Left ventricle myocardium inferior (tissue), 1 donor: ENCODE data around the gene PDRG1. TPM values are rescaled to one million over a fixed set of nuclear protein-coding genes. Genes with fewer than 3 reads are reported as not detected.

Experiments used
- DNase-seq: peaks from one replicate; pipeline ENCODE4 v3.0.0-alpha.2; 2020
- H3K27ac ChIP-seq: fragments of 200-600 bp; replicated peaks from 2 replicates; pipeline ENCODE4 v1.8.0; 2021
- H3K27me3 ChIP-seq: fragments of 200-600 bp; 2 replicates; pipeline ENCODE4 v1.8.0; 2021; ENCODE audit warnings: low read depth
- H3K36me3 ChIP-seq: fragments of 200-600 bp; 2 replicates; pipeline ENCODE4 v1.8.0; 2021
- H3K4me1 ChIP-seq: fragments of 200-600 bp; 2 replicates; pipeline ENCODE4 v1.8.0; 2021
- H3K4me3 ChIP-seq: fragments of 200-600 bp; 2 replicates; pipeline ENCODE4 v1.8.0; 2021; ENCODE audit warnings: mild to moderate bottlenecking, moderate library complexity
- H3K9me3 ChIP-seq: fragments of 200-600 bp; replicated peaks from 2 replicates; pipeline ENCODE4 v1.8.0; 2021
- CTCF ChIP-seq: fragments of 200-600 bp; IDR thresholded peaks from 2 replicates; pipeline ENCODE4 v1.8.0; 2021; ENCODE audit warnings: antibody characterized with exemption, mild to moderate bottlenecking, borderline replicate concordance
- intact Hi-C: fragments of 100-400 bp; cut with micrococcal nuclease; formaldehyde crosslinking; loops from one replicate; pipeline ENCODE4 v1.11.0; 2022
- total RNA-seq: library from RNA; stranded (reverse); fragmentation: NEBNext Ultra II Directional; extraction: Animal tissue kit (Norgen Biotek cat#: 25700); gene quantifications from one replicate; pipeline ENCODE4 v1.2.1, GENCODE V29; 2021
- donor health status: DM: no; HTN: yes; CAD: no; lungs with severe emphysema.

The PDRG1 gene
- total RNA-seq, 1 donor from 2014 or later, result 10.4 TPM

- Histone ChIP-seq H3K9me3 (peaks cover 3% of the 10 kb centered on the region), H3K4me1 (peaks cover 25% of the 10 kb centered on the region), H3K36me3 (peaks cover 59% of the 10 kb centered on the region), H3K4me3 (no peak overlapping the region), H3K27ac (no peak overlapping the region), H3K27me3 (no peaks in the 10 kb centered on the region)
- DNase-seq, result no peak
- intact Hi-C loops, result no loop called here
- TF ChIP-seq CTCF, result no peak
Measured at GRCh38 chr20:31945319-31945718, 6.5 kb downstream of the PDRG1 start.

- peaks cover 18% of the 10 kb centered on the region for H3K4me1 ChIP-seq
- intact Hi-C loops, result no loop called here
- no peak overlapping the region for H3K4me3 ChIP-seq
- peak overlapping the region; percentile 57 for H3K27ac ChIP-seq
- peaks cover 38% of the 10 kb centered on the region for H3K36me3 ChIP-seq
- peak; percentile 54 for DNase-seq
- H3K27me3 ChIP-seq, result no peaks in the 10 kb centered on the region
- H3K9me3 ChIP-seq, result peaks cover under 1% of the 10 kb centered on the region
- TF ChIP-seq CTCF, result no peak
Measured at GRCh38 chr20:31943052-31943471, 8.8 kb downstream of the PDRG1 start.

GRCh38 chr20:31939661-31940060, 12.2 kb downstream of the PDRG1 start:
- Histone ChIP-seq H3K4me1 (peaks cover 18% of the 10 kb centered on the region), H3K9me3 (no peaks in the 10 kb centered on the region), H3K27ac (no peak overlapping the region), H3K27me3 (no peaks in the 10 kb centered on the region), H3K36me3 (peaks cover 4% of the 10 kb centered on the region), H3K4me3 (no peak overlapping the region)
- DNase-seq, result no peak
- intact Hi-C loops, result no loop called here
- no peak for TF ChIP-seq CTCF

GRCh38 chr20:31937820-31938219, 14.0 kb downstream of the PDRG1 start:
- intact Hi-C loops, result no loop called here

GRCh38 chr20:31936420-31936819, 15.4 kb downstream of the PDRG1 start:
- Histone ChIP-seq H3K4me1 (no peaks in the 10 kb centered on the region), H3K27ac (no peak overlapping the region), H3K4me3 (no peak overlapping the region), H3K27me3 (no peaks in the 10 kb centered on the region), H3K9me3 (no peaks in the 10 kb centered on the region), H3K36me3 (no peaks in the 10 kb centered on the region)
- intact Hi-C loops, result no loop called here
- TF ChIP-seq CTCF, result no peak
- no peak for DNase-seq

More at GRCh38 chr20:31937820-31938219, 14.0 kb downstream of the PDRG1 start:
- Histone ChIP-seq H3K27ac (no peak overlapping the region), H3K9me3 (no peaks in the 10 kb centered on the region), H3K4me3 (no peak overlapping the region), H3K4me1 (peaks cover 6% of the 10 kb centered on the region), H3K27me3 (no peaks in the 10 kb centered on the region), H3K36me3 (no peaks in the 10 kb centered on the region)
- TF ChIP-seq CTCF, result no peak
- no peak for DNase-seq
